Transverse colon (tissue), 4 donors: ENCODE data around the gene LTA4H. TPM values are rescaled to one million over a fixed set of nuclear protein-coding genes. Genes with fewer than 3 reads are reported as not detected.
"Not testable (repeated sequence)": the region's sequence is repeated elsewhere in the genome, so short reads cannot be mapped to it uniquely, and the experiment has no call there.

ENCODE experiments used
- DNase-seq: peaks from one replicate; pipeline ENCODE4 v3.0.0-alpha.2; 2019
- H3K27ac ChIP-seq, 4 donors: fragments of 200-600 bp; sonication (generic); 2 replicates each; pipeline ENCODE4 v1.5.1; 2016 to 2018; ENCODE audit warnings: inconsistent platforms in 4 of 4
- H3K27me3 ChIP-seq: fragments of 200-600 bp; sonication (generic); 2 replicates; pipeline ENCODE4 v1.5.1; 2017; ENCODE audit warnings: inconsistent platforms
- H3K36me3 ChIP-seq, 4 donors: fragments of 200-600 bp; sonication (generic); 2 replicates each; pipeline ENCODE4 v1.5.1; 2017 to 2019; ENCODE audit warnings: inconsistent platforms in 4 of 4
- H3K4me1 ChIP-seq, 4 donors: fragments of 200-600 bp; sonication (generic); 2 replicates each; pipeline ENCODE4 v1.5.1; 2017 to 2020; ENCODE audit warnings: inconsistent platforms in 4 of 4
- H3K4me3 ChIP-seq, 4 donors: fragments of 200-600 bp; sonication (generic); 1 replicate in 1 of 4; 2 replicates in 3 of 4; pipeline versions ENCODE4 v1.5.1 to v1.6.1; 2017 to 2019; ENCODE audit warnings: inconsistent platforms in 4 of 4
- H3K9me3 ChIP-seq, 2 donors: fragments of 200-600 bp; sonication (generic); 2 replicates each; pipeline ENCODE4 v1.5.1; 2017 to 2019; ENCODE audit warnings: inconsistent platforms in 2 of 2
- CTCF ChIP-seq, 5 experiments: fragments of 200-600 bp in 3 of 5; fragments of 450-650 bp in 2 of 5; sonication (generic) in 3 of 5; IDR thresholded peaks; 1 replicate in 2 of 5; 2 replicates in 3 of 5; pipeline ENCODE4 v1.5.1; 2016 to 2017; ENCODE audit warnings: antibody characterized with exemption in 5 of 5, inconsistent platforms in 3 of 5, mild to moderate bottlenecking in 2 of 5, moderate library complexity in 1 of 5
- EP300 ChIP-seq: sonication (generic); formaldehyde crosslinking; IDR thresholded peaks from one replicate; pipeline ENCODE4 v1.6.1; 2017; ENCODE audit warnings: antibody characterized with exemption, low read depth
- POLR2A ChIP-seq: fragments of 450-650 bp; IDR thresholded peaks from one replicate; pipeline ENCODE4 v1.6.1; 2016; ENCODE audit warnings: antibody characterized with exemption, mild to moderate bottlenecking, moderate library complexity
- POLR2AphosphoS5 ChIP-seq, 3 donors: sonication (generic); formaldehyde crosslinking; IDR thresholded peaks; one replicate each; pipeline ENCODE4 v1.6.1; 2016; ENCODE audit warnings: antibody characterized with exemption in 3 of 3
- WGBS, 2 donors: methylation state at CpG; one replicate each; pipeline ENCODE4 v1.1.5; 2018; ENCODE audit warnings: low coverage in 1 of 2; 5-methylcytosine and 5-hydroxymethylcytosine counted together
- in situ Hi-C, 4 donors: fragments of 200-750 bp; cut with MboI; loops; one replicate each; pipeline versions ENCODE4 v1.15.0 to v1.15.1; 2017; ENCODE audit warnings: low sequenced_read_pairs in 3 of 4, low pct_ligation_motif_present in 1 of 4, low pct_unique_long_range_greater_than_20kb in 1 of 4
- intact Hi-C: fragments of 100-400 bp; cut with DNase I; formaldehyde crosslinking; loops from one replicate; pipeline ENCODE4 v1.15.1; 2023; ENCODE audit warnings: low total_unique reads
- total RNA-seq, 4 donors: library from RNA; depleted of rRNA; stranded (reverse); fragments of >200 nt; gene quantifications; one replicate each; pipeline ENCODE4 v1.1.0, GENCODE V29; 2016

LTA4H gene
- total RNA-seq, 4 donors from 2014 or later, result 22.4 to 91.9 (median 63.6) TPM

GRCh38 chr12:95974358-95974757 is 61.0 kb downstream of the LTA4H start:
- WGBS, 2 donors, result 38 to 50% methylated on average over 2 of the region's 2 CpGs
- in situ Hi-C loops, result no loop called here
- intact Hi-C loops, result no loop called here

GRCh38 chr12:95972832-95973456 is 62.4 kb downstream of the LTA4H start:
- WGBS, 2 donors, result 81 to 92% methylated on average over 2 to 4 of the region's 4 CpGs
- no peak for TF ChIP-seq EP300
- Histone ChIP-seq H3K9me3 (no peaks in the 10 kb centered on the region), H3K27me3 (no peaks in the 10 kb centered on the region), H3K36me3 (no peaks in the 10 kb centered on the region), H3K4me1 (no peaks in the 10 kb centered on the region), H3K4me3 (no peak overlapping the region), H3K27ac (no peak overlapping the region)
- no peak for DNase-seq
- in situ Hi-C loops, result no loop called here
- intact Hi-C loops, result no loop called here

More at GRCh38 chr12:95974358-95974757, 61.0 kb downstream of the LTA4H start:
- Histone ChIP-seq H3K9me3 (no peaks in the 10 kb centered on the region), H3K4me3 (no peak overlapping the region), H3K27me3 (no peaks in the 10 kb centered on the region), H3K4me1 (no peaks in the 10 kb centered on the region), H3K36me3 (no peaks in the 10 kb centered on the region), H3K27ac (no peak overlapping the region)
- no peak for TF ChIP-seq CTCF (IDR thresholded peaks at IDR 0.05)
- TF ChIP-seq POLR2AphosphoS5 (IDR thresholded peaks at IDR 0.05), result no peak
- TF ChIP-seq EP300, result no peak
- TF ChIP-seq POLR2A, result no peak
- DNase-seq, result no peak

GRCh38 chr12:95970905-95971304 is 64.5 kb downstream of the LTA4H start:
- in situ Hi-C loops, result no loop called here
- H3K4me1 ChIP-seq, result no peaks in the 10 kb centered on the region
- H3K36me3 ChIP-seq, result no peaks in the 10 kb centered on the region
- intact Hi-C loops, result no loop called here
- H3K27ac ChIP-seq, result no peak overlapping the region
- H3K27me3 ChIP-seq, result no peaks in the 10 kb centered on the region
- DNase-seq, result no peak
- WGBS, 2 donors, result 73 to 92% methylated on average over 2 to 7 of the region's 7 CpGs
- no peaks in the 10 kb centered on the region for H3K9me3 ChIP-seq
- no peak overlapping the region for H3K4me3 ChIP-seq
- TF ChIP-seq EP300 (no peak), POLR2AphosphoS5 (IDR thresholded peaks at IDR 0.05) (no peak), CTCF (IDR thresholded peaks at IDR 0.05) (no peak)

GRCh38 chr12:95969116-95969515 is 66.3 kb downstream of the LTA4H start:
- H3K9me3 ChIP-seq, H3K27me3 ChIP-seq, H3K27ac ChIP-seq, in situ Hi-C loops, intact Hi-C loops, H3K4me3 ChIP-seq, H3K4me1 ChIP-seq, DNase-seq, H3K36me3 ChIP-seq: not testable (repeated sequence)
- WGBS, 2 donors, result 93% methylated on average over 19 of the region's 28 CpGs; no CpG with 5 or more reads in 1 of the 2 donors

GRCh38 chr12:95967301-95967700 is 68.1 kb downstream of the LTA4H start:
- in situ Hi-C loops, result no loop called here
- Histone ChIP-seq H3K27me3 (no peaks in the 10 kb centered on the region), H3K27ac (no peak overlapping the region), H3K9me3 (no peaks in the 10 kb centered on the region), H3K4me3 (no peak overlapping the region), H3K4me1 (no peaks in the 10 kb centered on the region), H3K36me3 (no peaks in the 10 kb centered on the region)
- intact Hi-C loops, result no loop called here
- 92 to 97% methylated on average over 2 of the region's 2 CpGs for WGBS, 2 donors
- TF ChIP-seq EP300, result no peak
- TF ChIP-seq CTCF (IDR thresholded peaks at IDR 0.05), result no peak
- TF ChIP-seq POLR2A, result no peak
- no peak for TF ChIP-seq POLR2AphosphoS5 (IDR thresholded peaks at IDR 0.05)
- DNase-seq, result no peak
